ENCODE results near the gene PRIM1.
"Not testable (repeated sequence)": the region's sequence is repeated elsewhere in the genome, so short reads cannot be mapped to it uniquely, and the experiment has no call there.

The PRIM1 gene

GRCh38 chr12:56761812-56762211, 9.7 kb upstream of the PRIM1 start:
- in situ Hi-C loops (cut with HindIII; ENCODE audit: low sequenced_read_pairs): no loop called here

- in situ Hi-C loops (cut with HindIII; ENCODE audit: low sequenced_read_pairs): no loop called here
These were observed 8.3 kb upstream of the PRIM1 start for GRCh38 chr12:56760460-56760859.

- in situ Hi-C loops (cut with HindIII; ENCODE audit: low sequenced_read_pairs): loop anchor here (10.0 kb wide), 1 partner anchor 225 kb away; no protein-coding TSS in a partner anchor
These were observed 7.3 kb upstream of the PRIM1 start for GRCh38 chr12:56759263-56759908.

- in situ Hi-C loops (cut with HindIII; ENCODE audit: low sequenced_read_pairs): loop anchor here (10.0 kb wide), 1 partner anchor 226 kb away; no protein-coding TSS in a partner anchor
These were observed 6.7 kb upstream of the PRIM1 start for GRCh38 chr12:56758728-56759262.

- in situ Hi-C loops (cut with HindIII; ENCODE audit: low sequenced_read_pairs): loop anchor here (10.0 kb wide), 1 partner anchor 227 kb away; no protein-coding TSS in a partner anchor
These were observed 5.8 kb upstream of the PRIM1 start for GRCh38 chr12:56757971-56758370.

- in situ Hi-C loops (cut with HindIII; ENCODE audit: low sequenced_read_pairs): loop anchor here (10.0 kb wide), 1 partner anchor 231 kb away; no protein-coding TSS in a partner anchor
These were observed 1.4 kb upstream of the PRIM1 start for GRCh38 chr12:56753566-56753965.

GRCh38 chr12:56750596-56750995, 1.5 kb downstream of the PRIM1 start:
- in situ Hi-C loops (cut with HindIII; ENCODE audit: low sequenced_read_pairs): loop anchor here (10.0 kb wide), 1 partner anchor 234 kb away; no protein-coding TSS in a partner anchor

- in situ Hi-C loops (cut with HindIII; ENCODE audit: low sequenced_read_pairs): loop anchor here (10.0 kb wide), 1 partner anchor 235 kb away; no protein-coding TSS in a partner anchor
These were observed 2.3 kb downstream of the PRIM1 start for GRCh38 chr12:56749853-56750252.

- in situ Hi-C loops (cut with HindIII; ENCODE audit: low sequenced_read_pairs): no loop called here
These were observed 2.8 kb downstream of the PRIM1 start for GRCh38 chr12:56749359-56749758.

- in situ Hi-C loops (cut with HindIII; ENCODE audit: low sequenced_read_pairs): no loop called here
These were observed 23.8 kb downstream of the PRIM1 start for GRCh38 chr12:56728139-56728861.

GRCh38 chr12:56726196-56726675, 25.9 kb downstream of the PRIM1 start:
- in situ Hi-C loops (cut with HindIII; ENCODE audit: low sequenced_read_pairs): not testable (repeated sequence)

- in situ Hi-C loops (cut with HindIII; ENCODE audit: low sequenced_read_pairs): no loop called here
These were observed 26.4 kb downstream of the PRIM1 start for GRCh38 chr12:56725723-56726102.

GRCh38 chr12:56724972-56725722, 27.0 kb downstream of the PRIM1 start, which contains the start of gene NACA:
Gene NACA (minus strand): TSS chr12:56725299. CDS start chr12:56724521, 778 bp downstream.
- in situ Hi-C loops (cut with HindIII; ENCODE audit: low sequenced_read_pairs): no loop called here

- in situ Hi-C loops (cut with HindIII; ENCODE audit: low sequenced_read_pairs): no loop called here
These were observed 27.5 kb downstream of the PRIM1 start for GRCh38 chr12:56724701-56724971.

- in situ Hi-C loops (cut with HindIII; ENCODE audit: low sequenced_read_pairs): no loop called here
These were observed 28.0 kb downstream of the PRIM1 start for GRCh38 chr12:56723889-56724700.

GRCh38 chr12:56723352-56723751, 28.8 kb downstream of the PRIM1 start:
- in situ Hi-C loops (cut with HindIII; ENCODE audit: low sequenced_read_pairs): no loop called here

- in situ Hi-C loops (cut with HindIII; ENCODE audit: low sequenced_read_pairs): no loop called here
These were observed 29.3 kb downstream of the PRIM1 start for GRCh38 chr12:56722832-56723231.

GRCh38 chr12:56721721-56722120, 30.4 kb downstream of the PRIM1 start:
- in situ Hi-C loops (cut with HindIII; ENCODE audit: low sequenced_read_pairs): no loop called here

- in situ Hi-C loops (cut with HindIII; ENCODE audit: low sequenced_read_pairs): no loop called here
These were observed 30.9 kb downstream of the PRIM1 start for GRCh38 chr12:56721216-56721615.

GRCh38 chr12:56720731-56721151, 31.4 kb downstream of the PRIM1 start:
- in situ Hi-C loops (cut with HindIII; ENCODE audit: low sequenced_read_pairs): no loop called here

All from DLD1 (cell line).